ENCODE results near the gene CDYL2.

GRCh38 chr16:80794071-80794470 is 10.3 kb downstream of the CDYL2 start:
- TF ChIP-seq KAT7 (CRISPR knock-in tag; IDR thresholded peaks at IDR 0.05; ENCODE audit: borderline replicate concordance) (no peak), USF1 (CRISPR knock-in tag; IDR thresholded peaks at IDR 0.05) (no peak), ZNF138 (CRISPR knock-in tag; conservative IDR thresholded peaks at IDR 0.05) (no peak), CTCF (IDR thresholded peaks at IDR 0.05) (no peak), PRDM15 (CRISPR knock-in tag; IDR thresholded peaks at IDR 0.05) (no peak), TEAD4 (CRISPR knock-in tag; IDR thresholded peaks at IDR 0.05) (no peak), FOXK1 (CRISPR knock-in tag; IDR thresholded peaks at IDR 0.05) (no peak), SOX15 (CRISPR knock-in tag; IDR thresholded peaks at IDR 0.05) (no peak), NFE2L1 (CRISPR knock-in tag; IDR thresholded peaks at IDR 0.05) (no peak)
